Left lung (tissue), 10 donors: ENCODE measurements around the gene ARFGAP3. TPM values are rescaled to one million over a fixed set of nuclear protein-coding genes. Genes with fewer than 3 reads are reported as not detected.

ENCODE experiments used
- ATAC-seq: fragments of 200-7000 bp; cut with Tn5 transposase; one replicate; pipeline ENCODE4 v1.9.1; 2020; ENCODE audit warnings: moderate library complexity
- DNase-seq, 4 donors: peaks; one replicate each; pipeline ENCODE4 v3.0.0-alpha.2; 2013 to 2020
- H3K27ac ChIP-seq, 2 donors: fragments of 200-600 bp; sonication (generic) in 1 of 2; one replicate each; pipeline versions ENCODE4 v1.5.0 to v1.8.0; 2020 to 2021
- H3K27me3 ChIP-seq, 2 donors: fragments of 200-600 bp; sonication (generic) in 1 of 2; one replicate each; pipeline versions ENCODE4 v1.5.0 to v1.8.0; 2020 to 2021
- H3K36me3 ChIP-seq, 2 donors: fragments of 200-600 bp; sonication (generic) in 1 of 2; one replicate each; pipeline versions ENCODE4 v1.5.0 to v1.8.0; 2020 to 2021
- H3K4me1 ChIP-seq, 2 donors: fragments of 200-600 bp; one replicate each; pipeline ENCODE4 v1.8.0; 2021
- H3K4me3 ChIP-seq, 2 donors: fragments of 200-600 bp; sonication (generic) in 1 of 2; one replicate each; pipeline versions ENCODE4 v1.5.0 to v1.8.0; 2020 to 2021; ENCODE audit warnings: mild to moderate bottlenecking in 1 of 2
- H3K9me3 ChIP-seq, 2 donors: fragments of 200-600 bp; sonication (generic) in 1 of 2; one replicate each; pipeline versions ENCODE4 v1.5.0 to v1.8.0; 2020 to 2021
- CTCF ChIP-seq, 2 donors: fragments of 200-600 bp; sonication (generic) in 1 of 2; IDR thresholded peaks; one replicate each; pipeline versions ENCODE4 v1.5.0 to v1.8.0; 2021; ENCODE audit warnings: antibody characterized with exemption in 2 of 2
- intact Hi-C, 2 donors: fragments of 100-400 bp; cut with DNase I; formaldehyde crosslinking; loops; one replicate each; pipeline versions ENCODE4 v1.11.2 to v1.14.2; 2022
- polyA plus RNA-seq, 6 donors: library from polyadenylated mRNA; unstranded; fragments of 120-200 nt; gene quantifications; one replicate each; pipeline ENCODE4 v1.2.1, GENCODE V29; 2013; ENCODE audit not compliant: insufficient read length in 6 of 6
- total RNA-seq, 2 donors: library from RNA; stranded (reverse); fragmentation: NEBNext Ultra II Directional; extraction: Animal tissue kit (Norgen Biotek cat#: 25700); gene quantifications; one replicate each; pipeline ENCODE4 v1.2.1, GENCODE V29; 2021
- donor health status: DM: no; HTN: yes; CAD: no.
- donor health status: DM: no; HTN: no; CAD: no.

Gene ARFGAP3
- total and polyA plus RNA-seq, 8 donors, result 42.4 to 58.1 (median 49.6) TPM

GRCh38 chr22:42885446-42885845 is 28.4 kb upstream of the ARFGAP3 start:
- H3K4me1 ChIP-seq, result peaks cover 0 to 35% of the 10 kb centered on the region in 2 donors
- no peak overlapping the region for H3K27ac ChIP-seq
- no peak for TF ChIP-seq CTCF (IDR thresholded peaks at IDR 0.05)
- intact Hi-C loops, result no loop called here
- no peaks in the 10 kb centered on the region for H3K27me3 ChIP-seq
- no peak overlapping the region for H3K4me3 ChIP-seq
- DNase-seq, result no peak
- H3K9me3 ChIP-seq, result no peaks in the 10 kb centered on the region
- ATAC-seq, result no peak
- H3K36me3 ChIP-seq, result peaks cover 0 to 91% of the 10 kb centered on the region in 2 donors

GRCh38 chr22:42884616-42885375 is 27.7 kb upstream of the ARFGAP3 start:
- intact Hi-C loops, result no loop called here

GRCh38 chr22:42883970-42884369 is 26.9 kb upstream of the ARFGAP3 start:
- Histone ChIP-seq H3K9me3 (no peaks in the 10 kb centered on the region), H3K4me3 (no peak overlapping the region), H3K36me3 (peaks cover 0 to 100% of the 10 kb centered on the region in 2 donors), H3K27me3 (no peaks in the 10 kb centered on the region), H3K4me1 (peaks cover 0 to 23% of the 10 kb centered on the region in 2 donors), H3K27ac (no peak overlapping the region)
- intact Hi-C loops, result no loop called here
- no peak for ATAC-seq
- no peak for DNase-seq
- TF ChIP-seq CTCF (IDR thresholded peaks at IDR 0.05), result no peak

More at GRCh38 chr22:42884616-42885375, 27.7 kb upstream of the ARFGAP3 start:
- Histone ChIP-seq H3K36me3 (peaks cover 0 to 92% of the 10 kb centered on the region in 2 donors), H3K9me3 (no peaks in the 10 kb centered on the region), H3K4me1 (peaks cover 0 to 28% of the 10 kb centered on the region in 2 donors), H3K4me3 (no peak overlapping the region), H3K27ac (no peak overlapping the region), H3K27me3 (no peaks in the 10 kb centered on the region)
- no peak for ATAC-seq
- DNase-seq, result no peak
- TF ChIP-seq CTCF (IDR thresholded peaks at IDR 0.05), result no peak

- no peaks in the 10 kb centered on the region for H3K9me3 ChIP-seq
- intact Hi-C loops, result no loop called here
- H3K27ac ChIP-seq, result no peak overlapping the region
- ATAC-seq (no peak), DNase-seq (no peak)
- H3K4me1 ChIP-seq, result peaks cover 1 to 21% of the 10 kb centered on the region in 2 donors
- peaks cover 0 to 100% of the 10 kb centered on the region in 2 donors for H3K36me3 ChIP-seq
- H3K4me3 ChIP-seq, result no peak overlapping the region
- H3K27me3 ChIP-seq, result no peaks in the 10 kb centered on the region
- TF ChIP-seq CTCF (IDR thresholded peaks at IDR 0.05), result no peak
Observed at GRCh38 chr22:42883121-42883520, 26.0 kb upstream of the ARFGAP3 start.

- Histone ChIP-seq H3K4me1 (peaks cover 3 to 12% of the 10 kb centered on the region in 2 donors), H3K4me3 (no peak overlapping the region), H3K27me3 (no peaks in the 10 kb centered on the region), H3K9me3 (no peaks in the 10 kb centered on the region), H3K27ac (no peak overlapping the region), H3K36me3 (peaks cover 0 to 100% of the 10 kb centered on the region in 2 donors)
- no peak for ATAC-seq
- TF ChIP-seq CTCF (IDR thresholded peaks at IDR 0.05), result no peak
- intact Hi-C loops, result no loop called here
- DNase-seq, result no peak
Observed at GRCh38 chr22:42881982-42882656, 25.0 kb upstream of the ARFGAP3 start.
